Activated CD4-positive, CD25-positive, alpha-beta regulatory T cell treated with anti-CD3 and anti-CD28 coated beads, Interleukin-2, amount 50 U/mL, for 72 hours (primary cell): ENCODE measurements around the gene PYM1.
"Not testable (repeated sequence)": the region's sequence is repeated elsewhere in the genome, so short reads cannot be mapped to it uniquely, and the experiment has no call there.

Experiments
- DNase-seq: peaks from one replicate; pipeline ENCODE4 v3.0.0; 2021

Gene PYM1

DNA sequence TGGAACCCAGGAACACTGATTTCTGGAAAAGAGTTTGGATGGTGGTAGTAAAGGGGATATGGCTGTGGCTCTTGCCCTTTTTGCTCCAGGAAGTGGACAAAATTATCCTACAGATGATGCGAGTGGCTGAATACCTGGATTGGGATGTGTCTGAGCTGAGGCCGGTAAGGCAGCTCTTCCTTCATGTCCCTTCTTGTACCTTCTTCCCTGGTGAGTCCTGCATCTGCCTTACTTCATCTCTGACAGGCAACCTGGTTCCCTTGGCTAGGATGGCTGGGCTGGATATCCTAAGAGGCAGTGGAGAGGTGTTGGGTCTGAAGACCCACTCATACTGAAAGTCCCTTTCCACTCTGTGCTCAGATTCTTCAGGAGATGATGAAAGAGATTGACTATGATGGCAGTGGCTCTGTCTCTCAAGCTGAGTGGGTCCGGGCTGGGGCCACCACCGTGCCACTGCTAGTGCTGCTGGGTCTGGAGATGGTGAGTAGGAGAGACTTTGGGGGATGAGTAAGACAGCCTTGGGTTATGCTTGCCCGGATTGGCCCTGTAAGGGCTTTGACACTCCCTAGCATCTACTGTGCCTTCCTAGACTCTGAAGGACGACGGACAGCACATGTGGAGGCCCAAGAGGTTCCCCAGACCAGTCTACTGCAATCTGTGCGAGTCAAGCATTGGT is 11.3 kb upstream of the PYM1 start:
- DNase-seq, result no peak

DNA sequence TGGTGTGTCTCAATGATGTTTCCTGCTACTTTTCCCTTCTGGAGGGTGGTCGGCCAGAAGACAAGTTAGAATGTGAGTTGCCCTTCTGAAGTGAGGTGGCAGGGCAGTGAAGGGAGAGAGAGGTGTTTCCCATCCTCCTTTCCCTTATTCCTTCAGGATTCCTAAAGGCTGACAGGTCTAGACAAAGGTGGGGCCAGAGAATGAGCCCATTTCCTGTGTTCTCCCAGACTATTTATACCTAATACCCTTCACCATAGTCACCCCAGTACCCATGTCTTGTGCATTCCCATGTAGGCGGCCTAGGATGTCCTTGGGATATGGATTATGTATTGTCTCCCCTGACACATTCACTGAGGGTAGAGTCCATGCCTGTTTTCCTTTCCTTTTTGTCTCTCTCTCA is 10.3 kb upstream of the PYM1 start:
- no peak for DNase-seq

DNA sequence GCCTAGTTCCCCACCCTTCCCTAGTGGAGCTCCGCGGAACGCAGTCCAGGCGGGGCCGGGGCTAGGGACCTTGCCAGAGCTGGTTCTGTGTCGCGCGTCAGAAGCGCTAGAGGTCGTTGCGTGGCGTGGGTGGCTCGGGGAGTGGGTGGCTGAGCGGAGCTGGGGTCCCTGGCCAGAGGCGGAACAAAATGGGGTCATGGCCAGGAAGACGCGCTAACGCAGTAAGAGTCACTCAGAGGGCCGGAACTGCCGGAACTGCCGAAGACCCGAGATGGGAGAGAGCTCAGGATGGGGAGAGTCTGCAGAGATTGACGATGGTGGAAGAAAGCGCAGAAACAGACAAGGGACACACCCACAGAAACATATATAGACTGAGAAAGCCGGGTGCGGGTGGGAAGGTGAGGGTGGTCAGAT is 8.1 kb upstream of the PYM1 start:
- DNase-seq, result no peak

DNA sequence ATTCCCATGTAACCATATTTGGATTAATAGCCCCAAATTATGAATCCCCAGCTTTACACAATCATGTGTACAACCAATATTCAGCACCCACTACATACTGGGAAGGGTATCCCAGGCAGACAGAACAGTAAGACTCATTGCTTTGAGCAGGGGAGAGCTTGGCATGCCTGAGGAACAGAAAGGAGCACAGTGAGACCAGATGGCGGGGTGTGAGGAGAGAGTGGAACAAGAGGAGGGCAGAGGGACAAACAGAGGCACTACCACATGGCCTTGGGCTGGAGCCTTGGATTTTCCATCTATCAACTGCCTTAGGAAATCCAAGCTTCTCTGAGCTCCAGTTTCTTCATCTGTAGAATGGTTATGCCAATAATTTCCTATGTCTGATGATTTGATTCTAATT is 7.1 kb upstream of the PYM1 start:
- DNase-seq, result no peak

DNA sequence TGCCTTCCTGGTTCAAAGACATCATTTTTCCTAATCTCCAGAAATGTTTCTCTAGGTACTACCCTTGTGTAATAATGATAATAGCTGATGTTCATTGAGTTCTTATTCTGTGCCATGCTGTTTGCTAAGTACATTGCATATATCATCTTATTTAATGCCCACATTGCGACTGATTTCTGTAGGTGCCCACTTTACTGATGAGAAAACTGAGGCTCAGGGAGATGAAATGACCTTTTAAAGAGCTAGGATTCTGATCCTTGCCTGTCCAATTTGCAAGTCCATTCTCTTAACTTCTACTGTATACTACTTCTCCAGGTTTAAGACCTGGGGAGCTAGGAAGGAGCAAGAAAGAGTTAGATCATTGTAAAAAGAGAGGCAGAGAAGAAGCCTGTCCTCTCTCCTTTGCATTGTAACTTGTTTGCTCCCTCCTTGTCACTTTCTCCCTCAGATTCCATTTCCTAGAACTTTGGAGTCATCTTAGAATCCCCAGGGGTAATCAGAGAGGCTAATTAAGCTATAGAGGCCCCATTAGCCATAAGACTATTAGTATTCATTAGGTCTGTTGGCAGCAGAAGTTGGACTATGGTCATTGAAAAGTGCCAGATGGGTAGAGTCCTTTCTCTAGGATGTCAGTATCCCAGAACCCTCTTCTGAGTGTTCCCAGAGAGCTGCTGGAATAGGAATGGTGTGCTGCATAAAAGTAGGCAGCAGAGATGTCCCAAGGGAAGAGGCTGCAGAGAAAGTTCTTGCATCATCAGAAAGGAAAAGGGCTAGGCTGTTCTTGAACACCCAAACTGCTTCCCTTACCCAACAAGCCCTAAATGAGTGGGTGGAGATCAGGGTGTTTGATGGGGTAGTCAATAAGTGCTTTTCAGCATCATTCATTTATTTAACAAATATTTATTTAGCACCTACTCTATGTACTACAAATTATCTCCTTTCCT is 6.4 kb upstream of the PYM1 start:
- DNase-seq, result no peak

DNA sequence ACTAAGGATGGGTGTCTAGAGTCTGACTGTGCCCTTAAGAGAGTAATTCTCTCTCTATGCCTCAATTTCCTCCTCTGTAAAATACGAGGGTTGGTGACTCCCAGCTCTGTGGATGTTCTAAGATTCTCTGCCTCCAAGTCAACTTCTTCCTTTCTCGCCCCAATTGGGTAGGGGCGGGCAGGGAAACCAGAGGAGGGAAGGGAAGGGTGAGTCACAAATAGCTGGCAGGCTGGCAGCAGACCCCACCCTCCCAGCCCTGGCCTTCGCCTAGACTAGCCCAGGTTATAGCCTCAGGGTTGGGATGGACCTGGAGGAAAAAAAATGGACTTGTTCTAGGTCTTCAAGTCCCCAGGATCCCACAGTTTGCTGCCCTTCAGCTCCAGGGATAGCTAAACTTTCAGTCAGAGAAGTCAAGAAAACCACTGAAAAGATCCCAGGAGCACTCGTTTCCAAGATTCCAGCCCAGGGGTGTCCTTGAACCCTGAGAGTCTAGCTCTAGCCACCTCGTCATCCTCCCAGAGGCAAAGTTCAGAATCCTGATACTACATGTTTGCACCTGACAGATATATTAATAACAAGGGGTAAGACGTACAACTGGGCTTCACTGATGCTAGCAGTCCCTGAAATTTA is 5.6 kb upstream of the PYM1 start:
- no peak for DNase-seq

DNA sequence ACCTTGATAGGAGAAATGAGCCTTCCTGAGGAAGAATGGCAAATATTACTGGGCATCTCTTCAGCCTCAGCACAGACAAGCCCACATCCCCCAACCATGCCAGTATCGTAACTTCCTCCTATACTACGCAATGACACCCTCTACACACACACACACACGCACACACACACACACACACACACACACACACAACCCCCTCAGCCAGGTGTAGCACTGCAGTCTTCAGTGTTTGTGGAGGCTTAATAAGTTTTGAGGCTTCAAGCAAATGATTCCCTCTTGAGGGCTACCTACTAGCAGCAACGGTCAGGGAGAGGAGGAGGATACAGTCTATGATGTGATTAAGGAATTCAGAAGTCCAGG is 4.8 kb upstream of the PYM1 start:
- DNase-seq, result no peak

DNA sequence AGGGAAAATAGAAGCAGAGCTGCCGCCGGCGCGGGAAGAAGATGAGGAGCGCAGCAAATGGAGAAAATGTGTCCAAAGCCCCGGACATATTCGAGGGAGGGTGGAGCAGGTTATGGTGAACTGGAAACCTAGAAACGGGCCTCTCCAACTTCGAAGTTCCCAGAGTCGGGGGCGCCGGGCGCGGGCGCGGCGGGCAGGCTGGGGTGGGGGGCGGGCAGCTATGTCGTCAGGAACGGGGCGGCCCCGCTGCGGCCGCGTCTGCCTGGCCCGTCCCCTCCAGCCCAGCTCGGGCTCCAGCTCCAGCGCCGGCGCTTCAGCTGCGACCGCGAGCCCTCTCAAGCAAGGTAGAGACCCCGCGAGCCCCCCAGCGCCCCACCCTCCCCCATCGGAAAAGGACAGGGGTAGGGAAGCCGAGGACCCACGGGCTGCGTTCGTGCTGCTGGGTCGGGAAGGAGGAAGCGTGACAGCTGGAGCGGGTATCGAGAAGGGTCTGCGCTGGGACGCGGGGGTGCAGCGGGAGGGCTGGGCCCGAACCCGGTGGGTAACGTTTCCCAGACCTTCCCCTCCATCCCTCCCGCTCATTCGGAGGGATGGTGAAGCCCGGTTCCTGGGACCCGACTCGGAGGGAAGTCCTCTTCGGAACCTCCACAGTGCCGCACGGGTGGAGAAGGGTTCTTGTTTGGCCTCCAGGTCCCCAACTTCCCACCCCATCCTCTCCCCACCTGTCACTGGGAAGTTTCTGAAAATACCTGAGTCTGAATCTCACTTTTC is 4.3 kb upstream of the PYM1 start:
- DNase-seq, result peak; percentile 49

DNA sequence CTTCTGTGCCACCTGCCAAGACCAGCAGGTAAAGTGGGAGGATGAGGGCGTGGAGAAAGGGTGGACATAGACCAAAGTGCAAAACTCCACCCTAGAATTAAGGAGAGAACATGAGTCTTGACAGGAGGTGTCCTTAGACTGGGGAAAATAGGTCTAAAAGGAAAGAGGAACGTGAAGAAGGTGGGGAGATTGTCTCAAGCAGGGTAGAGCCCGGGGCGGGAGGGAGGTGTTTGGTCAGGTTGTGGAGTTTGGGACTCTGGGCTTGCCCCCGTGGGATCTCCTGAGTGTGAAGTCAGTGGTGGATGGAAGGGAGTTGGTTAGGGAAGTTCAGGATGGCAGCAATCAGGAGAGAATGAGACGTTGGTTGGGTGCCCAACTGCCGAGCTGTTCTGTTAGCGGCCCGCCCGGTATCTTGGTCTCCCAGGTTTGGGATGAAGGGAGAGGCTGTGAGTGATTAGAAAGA is 3.7 kb upstream of the PYM1 start:
- no peak for DNase-seq

DNA sequence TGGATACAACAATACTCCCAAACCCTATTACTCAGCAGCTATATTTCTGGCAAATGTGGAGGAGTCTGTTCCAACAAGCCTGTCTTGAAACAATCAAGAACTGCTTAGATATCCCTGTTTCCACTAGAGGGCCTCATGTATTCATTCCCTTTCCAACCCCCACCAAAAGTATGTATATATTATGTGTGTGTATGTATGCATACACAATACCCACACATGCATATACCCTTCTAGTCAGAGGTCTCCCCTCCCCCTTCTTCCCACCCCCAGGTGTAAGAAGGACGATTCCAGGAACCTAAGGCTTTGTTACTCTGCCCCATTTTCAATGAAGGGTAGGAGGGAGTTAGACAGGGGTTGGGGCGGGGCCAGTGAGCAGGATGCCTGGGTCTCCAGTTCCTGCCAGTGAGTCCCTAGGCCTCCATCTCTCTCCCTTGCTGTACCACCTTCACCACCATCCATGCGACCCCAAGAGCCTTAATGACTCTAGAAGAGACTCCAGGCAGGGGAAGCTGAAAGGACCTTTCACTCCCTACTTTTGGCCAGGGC is 3.1 kb upstream of the PYM1 start, which contains the start of gene DGKA:
DGKA (plus strand) TSS at position 392 of the 546 bp plus-strand sequence. CDS start 5,342 bp downstream, outside the sequence.
- DNase-seq, result peak; percentile 76

DNA sequence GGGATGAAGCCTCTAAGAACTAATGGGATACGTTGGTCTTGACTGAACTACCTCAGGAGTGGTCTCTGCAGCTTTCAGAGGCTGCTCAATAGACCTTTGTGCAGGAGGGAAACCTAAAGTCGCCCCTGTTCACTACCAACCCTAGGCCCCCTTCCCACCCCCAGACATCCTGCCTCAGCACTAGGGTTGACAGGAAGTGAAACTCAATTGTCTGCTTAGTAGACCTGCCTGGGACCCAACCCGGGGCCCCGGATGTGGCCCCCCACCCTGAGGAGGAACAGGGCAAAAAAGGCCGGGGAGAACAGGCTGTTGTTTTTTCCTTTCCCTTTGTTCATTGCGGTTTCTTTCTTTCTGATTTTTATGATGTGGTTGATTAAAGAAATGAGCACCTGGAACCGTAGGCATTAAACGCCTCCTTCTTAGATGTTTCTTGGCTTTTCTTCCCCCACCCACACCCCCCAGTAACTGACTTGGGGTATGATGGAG is 1.7 kb upstream of the PYM1 start:
- peak; percentile 75 for DNase-seq

DNA sequence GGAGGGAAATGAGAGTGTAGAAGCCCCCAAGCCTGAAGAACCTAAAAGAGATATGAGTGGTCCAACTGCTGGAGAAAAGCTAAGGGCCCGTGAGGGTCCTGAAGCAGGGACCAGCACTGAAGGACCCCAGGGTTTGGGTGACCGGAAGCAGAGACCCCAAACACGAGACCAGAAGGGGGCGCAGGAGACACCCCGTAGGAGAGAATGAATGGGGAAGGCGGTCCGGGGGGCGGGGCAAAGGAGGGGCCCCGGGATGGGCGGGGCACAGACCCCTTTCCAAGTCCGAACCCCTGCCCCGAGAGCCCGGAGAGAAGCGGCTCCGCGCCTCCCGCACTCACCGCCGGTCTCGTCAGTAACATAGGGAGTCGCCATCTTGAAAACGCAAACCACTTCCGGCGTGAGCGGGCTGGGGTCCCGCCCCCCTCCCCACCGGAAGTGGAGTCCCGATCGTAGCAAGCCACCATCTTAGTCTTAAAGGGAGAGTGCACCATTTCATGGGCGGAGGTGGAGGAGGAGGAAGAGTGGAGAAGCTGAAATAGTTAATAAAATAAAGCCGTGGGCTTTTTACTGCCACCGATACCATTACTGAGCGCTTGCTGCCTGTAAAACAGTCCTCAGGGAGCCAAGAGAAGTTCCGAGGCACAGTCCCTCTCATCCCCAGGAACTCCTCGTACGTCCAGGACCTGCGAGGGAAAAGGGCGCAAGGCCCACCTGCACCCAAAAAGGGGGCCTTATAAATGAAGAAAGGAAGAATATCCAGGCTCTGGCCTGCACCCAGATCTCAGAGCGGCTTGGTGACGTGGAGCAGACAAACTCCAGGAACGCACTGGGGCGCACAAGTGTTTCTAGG is 731 bp downstream of the PYM1 start:
- DNase-seq, result peak; percentile 80

DNA sequence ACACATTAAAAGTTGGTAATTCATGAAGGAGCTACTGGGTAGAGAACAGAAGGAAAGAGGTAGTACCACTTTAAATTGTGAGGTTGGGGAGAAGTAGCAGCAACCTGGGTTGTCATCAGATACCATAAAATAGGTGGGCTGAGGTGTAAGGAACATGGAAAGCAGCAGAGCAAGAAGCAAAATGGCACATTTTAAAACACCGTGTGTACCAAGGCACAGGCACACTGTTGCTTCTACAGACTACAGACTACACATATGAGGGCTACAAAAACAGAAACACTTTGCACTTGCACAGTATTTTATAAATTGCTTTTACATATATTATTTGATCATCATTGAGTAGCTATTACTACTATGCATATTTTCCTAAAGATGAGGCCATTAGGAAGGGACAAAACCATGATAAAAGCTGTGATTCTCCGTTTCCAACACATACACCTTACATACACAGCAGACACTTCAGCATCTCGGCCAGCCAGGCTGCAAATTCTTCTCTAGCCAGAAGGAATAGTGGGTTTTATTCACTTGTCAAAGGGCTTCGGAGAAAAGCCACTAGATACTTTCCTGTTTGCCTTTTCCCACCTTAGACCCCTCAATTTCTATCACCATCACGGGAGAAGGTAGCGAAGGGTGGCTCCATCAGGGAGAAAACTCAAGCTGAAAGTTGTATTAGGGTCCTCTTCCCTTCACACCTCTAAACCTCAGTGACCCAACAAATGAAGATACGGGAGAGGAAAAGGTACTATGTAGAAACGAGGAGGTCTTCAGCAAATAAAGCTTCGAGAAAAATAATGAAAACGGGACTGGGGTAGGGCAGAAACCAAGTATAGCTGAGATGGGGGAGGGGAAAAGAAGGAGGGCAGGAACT is 1.6 kb downstream of the PYM1 start:
- no peak for DNase-seq

DNA sequence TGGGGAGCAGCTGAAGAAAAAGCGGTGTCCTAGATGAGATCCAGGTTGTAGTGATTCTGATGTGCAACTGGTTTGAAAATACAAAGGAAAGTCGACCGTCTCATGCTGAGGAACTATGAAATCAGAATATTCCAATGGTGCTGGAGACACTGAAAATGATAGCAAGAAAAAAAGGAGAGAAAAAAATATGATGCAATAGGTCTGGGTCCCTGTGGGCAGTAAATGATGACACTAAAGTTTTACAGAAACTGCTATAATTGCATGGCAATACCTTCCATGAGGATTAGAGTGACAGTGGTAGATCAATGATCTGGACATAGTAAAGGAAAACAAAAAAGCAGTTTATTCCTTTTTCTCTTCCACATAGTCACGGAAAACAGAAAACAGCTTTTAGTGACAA is 2.3 kb downstream of the PYM1 start:
- DNase-seq, result no peak

DNA sequence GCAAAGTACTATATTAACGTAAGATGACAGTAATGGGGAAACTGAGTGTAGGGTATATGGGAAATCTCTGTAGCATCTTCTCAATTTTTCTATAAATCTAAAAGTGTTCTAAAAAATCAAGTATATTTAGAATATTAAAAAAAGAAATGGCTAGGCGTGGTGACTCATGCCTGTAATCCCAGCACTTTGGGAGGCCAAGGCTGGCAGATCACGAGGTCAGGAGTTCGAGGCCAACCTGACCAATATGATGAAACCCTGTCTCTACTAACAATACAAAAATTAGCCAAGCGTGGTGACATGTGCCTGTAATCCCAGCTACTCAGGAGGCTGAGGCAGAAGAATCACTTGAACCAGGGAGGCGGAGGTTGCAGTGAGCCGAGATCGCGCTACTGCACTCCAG is 4.0 kb downstream of the PYM1 start:
- DNase-seq, result not testable (repeated sequence)

DNA sequence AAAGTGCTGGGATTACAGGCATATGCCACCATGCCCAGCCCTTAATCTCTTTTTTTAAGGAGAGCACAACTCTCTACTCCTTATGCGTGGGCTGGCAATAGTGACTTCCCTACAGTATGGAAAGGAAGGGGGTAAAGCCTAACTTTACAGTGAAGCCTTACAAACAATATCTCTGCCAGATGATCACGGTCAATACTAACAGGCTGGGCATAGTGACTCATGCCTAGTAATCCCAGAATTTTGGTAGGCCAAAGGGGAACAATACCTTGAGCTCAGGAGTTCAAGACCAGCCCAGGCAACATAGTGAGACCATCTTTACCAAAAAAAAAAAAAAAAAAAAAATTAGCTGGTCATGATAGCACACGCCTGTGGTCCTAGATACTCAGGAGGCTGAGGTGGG is 5.6 kb downstream of the PYM1 start:
- DNase-seq, result no peak

DNA sequence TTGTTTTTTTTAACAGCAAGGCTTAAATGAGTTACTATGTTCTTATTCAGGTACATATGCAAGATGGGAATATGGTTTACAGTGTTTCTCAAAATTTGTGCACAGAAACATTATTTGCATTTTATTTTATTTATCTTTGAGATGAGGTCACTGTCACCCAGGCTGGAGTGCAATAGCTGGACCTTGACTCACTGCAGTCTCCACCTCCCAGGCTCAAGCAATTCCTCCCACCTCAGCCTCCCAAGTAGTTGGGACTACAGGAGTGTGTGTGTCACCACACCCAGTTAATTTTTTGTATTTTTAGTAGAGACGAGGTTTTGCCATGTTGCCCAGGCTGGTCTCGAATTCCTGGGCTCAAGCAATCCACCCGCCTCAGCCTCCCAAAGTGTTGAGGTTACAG is 8.7 kb downstream of the PYM1 start:
- not testable (repeated sequence) for DNase-seq

DNA sequence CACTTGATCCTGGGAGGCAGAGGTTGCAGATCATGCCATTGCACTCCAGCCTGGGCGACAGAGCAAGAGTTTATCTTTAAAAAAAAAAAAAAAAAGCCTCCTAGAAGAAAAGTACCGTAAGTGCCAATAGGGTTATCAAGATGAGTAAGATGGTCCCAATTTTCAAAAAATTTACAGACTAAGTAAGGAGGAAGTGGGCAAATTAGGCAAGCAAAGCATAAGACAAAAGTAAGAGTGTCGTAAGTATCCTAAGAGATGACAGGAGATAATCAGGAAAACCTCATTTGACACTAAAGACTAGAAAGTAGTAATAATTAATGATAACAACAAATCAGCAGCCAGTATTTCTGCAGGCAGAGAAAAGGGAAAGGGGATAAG is 12.2 kb downstream of the PYM1 start:
- no peak for DNase-seq

DNA sequence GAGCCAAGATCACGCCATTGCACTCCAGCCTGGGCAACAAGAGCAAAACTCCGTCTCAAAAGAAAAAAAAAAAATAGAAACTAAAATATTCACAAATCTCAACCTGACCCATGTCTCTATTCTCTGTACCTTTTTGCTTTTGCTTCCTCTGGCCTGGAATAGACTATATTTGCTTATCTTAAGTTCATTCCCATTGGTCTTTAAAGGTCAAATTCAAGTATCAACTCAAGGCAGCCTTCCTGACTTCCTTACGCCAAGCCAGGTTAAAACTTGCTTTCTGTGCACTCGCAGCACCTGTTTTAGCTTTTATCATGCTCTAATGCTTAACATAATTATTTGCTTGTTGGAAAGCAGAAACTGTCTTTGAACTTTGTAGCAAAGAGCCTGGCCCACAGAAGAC is 14.8 kb downstream of the PYM1 start:
- no peak for DNase-seq

DNA sequence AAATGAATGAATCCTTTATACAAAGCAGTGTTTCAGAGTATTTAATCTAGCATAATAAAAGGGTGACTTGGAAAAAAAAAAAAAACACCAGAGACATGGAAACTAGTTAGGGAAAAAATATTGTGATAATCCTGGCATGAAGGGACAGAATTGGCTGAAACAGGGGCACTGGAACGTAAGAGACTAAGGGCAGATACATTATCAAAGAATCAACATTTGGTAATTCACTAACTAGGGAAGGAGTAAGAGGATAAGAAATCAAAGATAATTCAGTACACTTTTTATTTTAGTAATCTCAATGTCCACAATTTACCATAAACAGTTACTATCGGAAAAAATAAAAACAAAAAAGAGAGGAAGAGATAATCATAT is 18.2 kb downstream of the PYM1 start:
- no peak for DNase-seq
